Hippocampal formation (tissue), 2 donors: ENCODE results near the gene HK2.
"Not testable (repeated sequence)": the region's sequence is repeated elsewhere in the genome, so short reads cannot be mapped to it uniquely, and the experiment has no call there.

ENCODE experiments used
- DNase-seq, 2 donors: peaks; one replicate each; lab custom pipeline; 2025; lab: John Stamatoyannopoulos, UW

The HK2 gene

GRCh38 chr2:74877376-74877775, 43.4 kb downstream of the HK2 start:
- DNase-seq = no peak

GRCh38 chr2:74877781-74878433, 44.0 kb downstream of the HK2 start:
- DNase-seq = peak in 1 of 2 donors; percentile 13

- no peak for DNase-seq
Measured at GRCh38 chr2:74878551-74878950, 44.6 kb downstream of the HK2 start.

- DNase-seq = no peak
Measured at GRCh38 chr2:74880054-74880728, 46.3 kb downstream of the HK2 start.

GRCh38 chr2:74881176-74881575, 47.2 kb downstream of the HK2 start:
- DNase-seq = no peak

- no peak for DNase-seq
Measured at GRCh38 chr2:74881626-74882298, 47.8 kb downstream of the HK2 start.

- no peak for DNase-seq
Measured at GRCh38 chr2:74882299-74882687, 48.4 kb downstream of the HK2 start.

GRCh38 chr2:74883011-74883410, 49.1 kb downstream of the HK2 start:
- no peak for DNase-seq

- DNase-seq = no peak
Measured at GRCh38 chr2:74884118-74884762, 50.3 kb downstream of the HK2 start.

- DNase-seq = no peak
Measured at GRCh38 chr2:74884866-74885265, 50.9 kb downstream of the HK2 start.

- DNase-seq = no peak
Measured at GRCh38 chr2:74886251-74886650, 52.3 kb downstream of the HK2 start.

GRCh38 chr2:74886811-74887210, 52.9 kb downstream of the HK2 start:
- no peak for DNase-seq

GRCh38 chr2:74887445-74887951, 53.6 kb downstream of the HK2 start:
- DNase-seq = no peak

GRCh38 chr2:74887960-74888700, 54.2 kb downstream of the HK2 start:
- peak in 1 of 2 donors; percentile 4 for DNase-seq

GRCh38 chr2:74889159-74889558, 55.2 kb downstream of the HK2 start:
- DNase-seq = no peak

GRCh38 chr2:74890711-74891110, 56.8 kb downstream of the HK2 start:
- no peak for DNase-seq

GRCh38 chr2:74891136-74891764, 57.3 kb downstream of the HK2 start:
- DNase-seq = no peak

- DNase-seq = not testable (repeated sequence)
Measured at GRCh38 chr2:74891816-74892215, 57.9 kb downstream of the HK2 start.

GRCh38 chr2:74892609-74893008, 58.7 kb downstream of the HK2 start:
- DNase-seq = no peak

- DNase-seq = no peak
Measured at GRCh38 chr2:74893332-74893731, 59.4 kb downstream of the HK2 start.

GRCh38 chr2:74894272-74894981, 60.5 kb downstream of the HK2 start:
- DNase-seq = no peak
